Loucy (cell line): ENCODE results near the gene SH3BP5.

Source experiments
- H2AFZ ChIP-seq: fragments of 200-600 bp; sonication (generic); 2 replicates; pipeline ENCODE4 v1.6.0; 2016; ENCODE audit warnings: antibody characterized with exemption, mild to moderate bottlenecking, low read length, moderate library complexity
- H3F3A ChIP-seq: fragments of 200-600 bp; 2 replicates; pipeline ENCODE4 v1.6.0; 2016; ENCODE audit warnings: antibody characterized with exemption, low read depth, mild to moderate bottlenecking
- H3K27me3 ChIP-seq: fragments of 200-600 bp; sonication (generic); 2 replicates; pipeline ENCODE4 v1.6.1; 2014; ENCODE audit warnings: low read length, mild to moderate bottlenecking; ENCODE audit not compliant: insufficient read depth, poor library complexity, severe bottlenecking
- H3K36me3 ChIP-seq: fragments of 200-600 bp; sonication (generic); 2 replicates; pipeline ENCODE4 v1.6.1; 2016; ENCODE audit warnings: low read length; ENCODE audit not compliant: insufficient read depth
- H3K4me1 ChIP-seq: fragments of 200-600 bp; sonication (generic); 2 replicates; pipeline ENCODE4 v1.5.1; 2014; ENCODE audit warnings: low read length, mild to moderate bottlenecking; ENCODE audit not compliant: insufficient read depth, poor library complexity, severe bottlenecking
- H3K4me2 ChIP-seq: fragments of 200-600 bp; sonication (generic); 2 replicates; pipeline ENCODE4 v1.6.0; 2014; ENCODE audit warnings: antibody characterized with exemption, low read length, low read depth, mild to moderate bottlenecking; ENCODE audit not compliant: poor library complexity, severe bottlenecking
- H3K4me3 ChIP-seq: fragments of 200-600 bp; sonication (generic); 2 replicates; pipeline ENCODE4 v1.5.1; 2014; ENCODE audit warnings: low read length, mild to moderate bottlenecking, mixed read lengths; ENCODE audit not compliant: poor library complexity, severe bottlenecking
- H3K79me2 ChIP-seq: fragments of 200-600 bp; sonication (generic); 2 replicates; pipeline ENCODE4 v1.6.1; 2014; ENCODE audit warnings: low read length; ENCODE audit not compliant: insufficient read depth
- H3K9ac ChIP-seq: fragments of 200-600 bp; sonication (generic); 2 replicates; pipeline ENCODE4 v1.6.0; 2014; ENCODE audit warnings: mild to moderate bottlenecking, low read depth, low read length, moderate library complexity; ENCODE audit not compliant: poor library complexity, severe bottlenecking
- H3K9me2 ChIP-seq: fragments of 200-600 bp; sonication (generic); replicated peaks from 2 replicates; pipeline ENCODE4 v1.6.1; 2016; ENCODE audit warnings: low read depth, low read length, mixed read lengths
- H3K9me3 ChIP-seq: fragments of 200-600 bp; sonication (generic); 2 replicates; pipeline ENCODE4 v1.6.1; 2014; ENCODE audit warnings: mild to moderate bottlenecking, antibody characterized with exemption, low read length, low read depth; ENCODE audit not compliant: insufficient read depth
- H4K20me1 ChIP-seq: fragments of 200-600 bp; sonication (generic); 2 replicates; pipeline ENCODE4 v1.6.0; 2014; ENCODE audit warnings: antibody characterized with exemption, low read length, mild to moderate bottlenecking; ENCODE audit not compliant: insufficient read depth, poor library complexity, severe bottlenecking
- EZH2phosphoT487 ChIP-seq: fragments of 200-600 bp; IDR thresholded peaks from 2 replicates; pipeline ENCODE4 v1.6.1; 2018; ENCODE audit warnings: antibody characterized with exemption, mild to moderate bottlenecking, moderate library complexity, borderline replicate concordance
- TF ChIP-seq, protein P1 (sequence below): fragments of 200-600 bp; sonication (generic); conservative IDR thresholded peaks from 2 replicates; pipeline ENCODE4 v1.5.1; 2014; ENCODE audit warnings: mild to moderate bottlenecking, antibody characterized with exemption, low read length

Gene SH3BP5, protein sequence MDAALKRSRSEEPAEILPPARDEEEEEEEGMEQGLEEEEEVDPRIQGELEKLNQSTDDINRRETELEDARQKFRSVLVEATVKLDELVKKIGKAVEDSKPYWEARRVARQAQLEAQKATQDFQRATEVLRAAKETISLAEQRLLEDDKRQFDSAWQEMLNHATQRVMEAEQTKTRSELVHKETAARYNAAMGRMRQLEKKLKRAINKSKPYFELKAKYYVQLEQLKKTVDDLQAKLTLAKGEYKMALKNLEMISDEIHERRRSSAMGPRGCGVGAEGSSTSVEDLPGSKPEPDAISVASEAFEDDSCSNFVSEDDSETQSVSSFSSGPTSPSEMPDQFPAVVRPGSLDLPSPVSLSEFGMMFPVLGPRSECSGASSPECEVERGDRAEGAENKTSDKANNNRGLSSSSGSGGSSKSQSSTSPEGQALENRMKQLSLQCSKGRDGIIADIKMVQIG

DNA sequence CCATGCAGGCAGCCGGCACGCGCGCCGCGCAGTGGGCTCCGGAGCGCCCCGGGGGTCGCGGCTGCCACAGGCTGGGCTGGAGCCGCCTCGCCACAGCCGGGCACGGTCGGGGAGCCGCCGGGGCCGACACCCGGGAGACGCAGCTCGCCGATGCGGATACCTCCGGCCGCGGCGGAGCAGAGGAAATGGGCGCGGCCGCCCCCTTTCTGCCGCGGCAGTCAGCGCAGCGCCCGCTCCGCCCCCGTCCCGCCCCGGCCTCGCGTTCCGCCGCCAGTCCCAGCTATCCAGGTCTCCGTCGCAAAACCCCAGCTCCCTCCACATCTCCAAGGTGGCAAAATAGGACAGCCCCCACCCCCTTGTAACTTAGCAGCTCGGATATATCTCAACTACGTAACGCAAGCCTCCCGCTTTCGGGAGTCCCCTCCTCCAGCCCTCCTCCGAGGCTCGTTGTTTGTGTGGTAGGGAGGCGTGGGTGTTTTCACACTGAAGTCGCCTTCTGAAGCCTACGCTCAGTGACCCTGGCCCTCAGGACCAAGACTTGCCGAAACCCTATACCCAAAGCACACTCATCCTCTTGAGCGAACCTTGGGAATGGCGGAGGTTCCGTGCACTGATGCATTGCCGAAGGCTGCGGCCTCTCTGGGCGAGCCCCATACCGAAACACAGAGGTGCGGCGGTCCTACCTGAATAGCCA is at the start of gene SH3BP5:
Gene SH3BP5, minus strand, starts transcription at position 182 of the 694 bp plus-strand sequence. Its CDS starts 178 bp downstream, at position 4.
- H3K36me3 ChIP-seq: no peaks in the 10 kb centered on the region
- no peaks in the 10 kb centered on the region for H3K9me3 ChIP-seq
- H3F3A ChIP-seq: peaks cover 15% of the 10 kb centered on the region
- TF ChIP-seq EZH2phosphoT487: no peak
- TF ChIP-seq, protein P1, sequence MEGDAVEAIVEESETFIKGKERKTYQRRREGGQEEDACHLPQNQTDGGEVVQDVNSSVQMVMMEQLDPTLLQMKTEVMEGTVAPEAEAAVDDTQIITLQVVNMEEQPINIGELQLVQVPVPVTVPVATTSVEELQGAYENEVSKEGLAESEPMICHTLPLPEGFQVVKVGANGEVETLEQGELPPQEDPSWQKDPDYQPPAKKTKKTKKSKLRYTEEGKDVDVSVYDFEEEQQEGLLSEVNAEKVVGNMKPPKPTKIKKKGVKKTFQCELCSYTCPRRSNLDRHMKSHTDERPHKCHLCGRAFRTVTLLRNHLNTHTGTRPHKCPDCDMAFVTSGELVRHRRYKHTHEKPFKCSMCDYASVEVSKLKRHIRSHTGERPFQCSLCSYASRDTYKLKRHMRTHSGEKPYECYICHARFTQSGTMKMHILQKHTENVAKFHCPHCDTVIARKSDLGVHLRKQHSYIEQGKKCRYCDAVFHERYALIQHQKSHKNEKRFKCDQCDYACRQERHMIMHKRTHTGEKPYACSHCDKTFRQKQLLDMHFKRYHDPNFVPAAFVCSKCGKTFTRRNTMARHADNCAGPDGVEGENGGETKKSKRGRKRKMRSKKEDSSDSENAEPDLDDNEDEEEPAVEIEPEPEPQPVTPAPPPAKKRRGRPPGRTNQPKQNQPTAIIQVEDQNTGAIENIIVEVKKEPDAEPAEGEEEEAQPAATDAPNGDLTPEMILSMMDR: peak; percentile 53
- peaks cover 33% of the 10 kb centered on the region for H3K79me2 ChIP-seq
- H4K20me1 ChIP-seq: no peaks in the 10 kb centered on the region
- peaks cover 51% of the 10 kb centered on the region for H3K4me1 ChIP-seq
- peak within 1 kb of the TSS; percentile 96 for H2AFZ ChIP-seq
- H3K9me2 ChIP-seq: no peaks in the 10 kb centered on the region
- H3K27me3 ChIP-seq: no peaks in the 10 kb centered on the region
- peak within 1 kb of the TSS; percentile 84 for H3K4me2 ChIP-seq
- H3K4me3 ChIP-seq: peak within 1 kb of the TSS; percentile 76
- peak within 1 kb of the TSS; percentile 75 for H3K9ac ChIP-seq

DNA sequence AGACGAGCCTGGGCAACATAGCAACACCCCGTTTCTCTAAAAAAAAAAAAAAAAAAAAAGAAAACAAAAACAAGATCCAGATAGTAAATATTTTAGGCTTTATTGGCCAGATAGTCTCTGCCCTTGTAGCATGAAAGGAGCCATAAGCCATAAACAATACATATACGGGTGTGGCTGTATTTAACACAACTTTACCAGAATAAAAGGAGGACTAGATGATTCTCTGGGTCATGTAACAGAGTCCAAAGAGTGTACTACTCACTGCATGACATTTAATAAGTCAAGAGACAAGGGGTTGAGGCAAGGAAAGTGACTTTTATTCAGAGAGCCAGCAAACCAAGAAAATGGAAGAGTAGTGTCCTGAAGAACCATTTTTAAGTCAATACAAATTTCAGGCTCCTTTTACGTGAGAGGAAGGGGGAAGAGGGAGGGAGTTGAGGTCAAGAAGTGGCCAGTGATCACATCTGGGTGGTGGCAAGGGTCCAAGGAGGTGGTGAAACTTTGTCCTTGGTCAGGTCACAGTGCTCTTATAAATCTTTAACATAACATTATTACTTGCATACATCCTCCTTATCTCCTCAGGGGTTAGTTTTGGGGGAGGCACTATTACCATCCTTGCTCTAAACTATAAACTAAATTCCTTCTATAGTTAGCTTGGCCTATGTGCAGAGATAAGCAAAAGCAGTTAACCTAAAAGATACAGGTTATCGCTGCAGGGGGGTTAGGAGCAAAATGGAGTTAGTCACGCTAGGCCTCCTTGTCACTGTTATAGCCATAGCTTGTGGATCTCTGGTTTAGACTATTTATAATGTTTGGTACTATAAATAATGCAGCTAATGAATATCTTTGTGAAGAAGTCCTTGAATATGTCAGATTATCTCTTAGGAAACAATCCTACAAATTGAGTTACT is 48.8 kb upstream of the SH3BP5 start:
- no peaks in the 10 kb centered on the region for H3K27me3 ChIP-seq
- H3F3A ChIP-seq: no peaks in the 10 kb centered on the region
- no peak overlapping the region for H3K9ac ChIP-seq
- no peaks in the 10 kb centered on the region for H3K79me2 ChIP-seq
- TF ChIP-seq EZH2phosphoT487: no peak
- TF ChIP-seq, protein P1: no peak
- no peak overlapping the region for H2AFZ ChIP-seq
- H3K9me2 ChIP-seq: no peaks in the 10 kb centered on the region
- H3K4me1 ChIP-seq: no peaks in the 10 kb centered on the region
- no peak overlapping the region for H3K4me3 ChIP-seq
- H3K9me3 ChIP-seq: no peaks in the 10 kb centered on the region
- H3K36me3 ChIP-seq: no peaks in the 10 kb centered on the region
- H4K20me1 ChIP-seq: no peaks in the 10 kb centered on the region
- H3K4me2 ChIP-seq: no peak overlapping the region
